WTC11 (cell line): ENCODE results near the gene EDIL3. TPM values are rescaled to one million over a fixed set of nuclear protein-coding genes. Genes with fewer than 3 reads are reported as not detected.

Experiments
- ATAC-seq: fragments of 200-7000 bp; cut with Tn5 transposase; 2 replicates; pipeline ENCODE4 v1.10.0; 2021; ENCODE audit warnings: mild to moderate bottlenecking, moderate library complexity
- CTCF ChIA-PET: fragments of 300-600 bp; sonication (Branson Sonifier 250); formaldehyde crosslinking; loops from one replicate; lab custom pipeline; 2021; ENCODE audit warnings: antibody characterized with exemption; lab: Charles Lee
- POLR2A ChIA-PET: fragments of 350-600 bp; sonication (Branson Sonifier 250); formaldehyde crosslinking; loops from one replicate; lab custom pipeline; 2021; ENCODE audit warnings: antibody characterized with exemption; lab: Charles Lee
- DNase-seq: peaks from one replicate; pipeline ENCODE4 v3.0.0; 2021; ENCODE audit warnings: low spot score
- H3K27ac Mint-ChIP-seq: 2 replicates; pipeline ENCODE4 v1.8.0; 2021; ENCODE audit warnings: mixed read lengths
- H3K27me3 Mint-ChIP-seq: 2 replicates; pipeline ENCODE4 v1.8.0; 2021; ENCODE audit warnings: low read depth, mild to moderate bottlenecking, moderate library complexity, mixed read lengths
- H3K36me3 Mint-ChIP-seq: 2 replicates; pipeline ENCODE4 v1.8.0; 2021; ENCODE audit warnings: mixed read lengths
- H3K4me1 Mint-ChIP-seq: 2 replicates; pipeline ENCODE4 v1.8.0; 2022; ENCODE audit warnings: mixed read lengths
- H3K4me3 Mint-ChIP-seq: 2 replicates; pipeline ENCODE4 v1.8.0; 2021; ENCODE audit warnings: mild to moderate bottlenecking, moderate library complexity, mixed read lengths
- H3K9me3 Mint-ChIP-seq: 2 replicates; pipeline ENCODE4 v1.8.0; 2021; ENCODE audit warnings: mixed read lengths
- ATF1 ChIP-seq: sonication (generic); formaldehyde crosslinking; IDR thresholded peaks from 2 replicates; pipeline ENCODE4 v1.8.1; 2023; ENCODE audit warnings: mild to moderate bottlenecking, moderate library complexity, missing genetic modification reagents
- CREB1 ChIP-seq: sonication (generic); formaldehyde crosslinking; IDR thresholded peaks from 2 replicates; pipeline ENCODE4 v1.8.0; 2023; ENCODE audit warnings: mild to moderate bottlenecking, missing genetic modification reagents
- FOXK1 ChIP-seq: sonication (generic); formaldehyde crosslinking; IDR thresholded peaks from 2 replicates; pipeline ENCODE4 v1.8.0; 2022; ENCODE audit warnings: mild to moderate bottlenecking, moderate library complexity, missing genetic modification reagents
- GABPB1 ChIP-seq: sonication (generic); formaldehyde crosslinking; IDR thresholded peaks from 2 replicates; pipeline ENCODE4 v1.8.1; 2023; ENCODE audit warnings: mild to moderate bottlenecking, missing genetic modification reagents
- GRHL2 ChIP-seq: fragments of 250-450 bp; sonication (Bioruptor Pico); IDR thresholded peaks from 2 replicates; pipeline ENCODE4 v1.8.0; 2022; ENCODE audit warnings: mild to moderate bottlenecking, moderate library complexity; ENCODE audit not compliant: insufficient replicate concordance, severe bottlenecking
- KAT7 ChIP-seq: sonication (generic); formaldehyde crosslinking; IDR thresholded peaks from 2 replicates; pipeline ENCODE4 v1.8.1; 2023; ENCODE audit warnings: missing genetic modification reagents, mild to moderate bottlenecking, borderline replicate concordance
- NFYB ChIP-seq: sonication (generic); formaldehyde crosslinking; conservative IDR thresholded peaks from 2 replicates; pipeline ENCODE4 v1.8.0; 2022; ENCODE audit warnings: low read depth, missing genetic modification reagents
- SMAD4 ChIP-seq: sonication (generic); formaldehyde crosslinking; IDR thresholded peaks from 2 replicates; pipeline ENCODE4 v1.8.0; 2022; ENCODE audit warnings: mild to moderate bottlenecking, missing genetic modification reagents
- TCF7 ChIP-seq: sonication (generic); formaldehyde crosslinking; IDR thresholded peaks from 2 replicates; pipeline ENCODE4 v1.8.0; 2022; ENCODE audit warnings: mild to moderate bottlenecking, low read depth, missing genetic modification reagents, moderate library complexity
- ZNF317 ChIP-seq: sonication (generic); formaldehyde crosslinking; IDR thresholded peaks from 2 replicates; pipeline ENCODE4 v1.8.1; 2023; ENCODE audit warnings: low read depth, mild to moderate bottlenecking, moderate library complexity, missing genetic modification reagents, borderline replicate concordance
- ZNF423 ChIP-seq: fragments of 250-450 bp; sonication (Bioruptor Pico); IDR thresholded peaks from 2 replicates; pipeline ENCODE4 v2.1.2; 2022; ENCODE audit warnings: mild to moderate bottlenecking, moderate library complexity
- total RNA-seq: library from RNA; stranded (reverse); gene quantifications from 3 replicates; pipeline ENCODE4 v1.2.3, GENCODE V29; 2021
- TF ChIP-seq, protein P1 (sequence below): fragments of 250-450 bp; sonication (Bioruptor Pico); IDR thresholded peaks from 2 replicates; pipeline ENCODE4 v1.9.0; 2021; ENCODE audit warnings: mild to moderate bottlenecking, borderline replicate concordance
- TF ChIP-seq, protein P2 (sequence below): sonication (generic); formaldehyde crosslinking; IDR thresholded peaks from 2 replicates; pipeline ENCODE4 v1.8.0; 2023; ENCODE audit warnings: missing genetic modification reagents, mild to moderate bottlenecking, borderline replicate concordance
- TF ChIP-seq, protein P3 (sequence below): sonication (generic); formaldehyde crosslinking; conservative IDR thresholded peaks from 2 replicates; pipeline ENCODE4 v1.8.1; 2022; ENCODE audit warnings: mild to moderate bottlenecking, missing genetic modification reagents
- TF ChIP-seq, protein P4 (sequence below): sonication (generic); formaldehyde crosslinking; IDR thresholded peaks from 2 replicates; pipeline ENCODE4 v1.8.1; 2023; ENCODE audit warnings: mild to moderate bottlenecking, moderate library complexity, missing genetic modification reagents

EDIL3 gene
- total RNA-seq, 1 experiment from 2014 or later, result 48.3 TPM

DNA sequence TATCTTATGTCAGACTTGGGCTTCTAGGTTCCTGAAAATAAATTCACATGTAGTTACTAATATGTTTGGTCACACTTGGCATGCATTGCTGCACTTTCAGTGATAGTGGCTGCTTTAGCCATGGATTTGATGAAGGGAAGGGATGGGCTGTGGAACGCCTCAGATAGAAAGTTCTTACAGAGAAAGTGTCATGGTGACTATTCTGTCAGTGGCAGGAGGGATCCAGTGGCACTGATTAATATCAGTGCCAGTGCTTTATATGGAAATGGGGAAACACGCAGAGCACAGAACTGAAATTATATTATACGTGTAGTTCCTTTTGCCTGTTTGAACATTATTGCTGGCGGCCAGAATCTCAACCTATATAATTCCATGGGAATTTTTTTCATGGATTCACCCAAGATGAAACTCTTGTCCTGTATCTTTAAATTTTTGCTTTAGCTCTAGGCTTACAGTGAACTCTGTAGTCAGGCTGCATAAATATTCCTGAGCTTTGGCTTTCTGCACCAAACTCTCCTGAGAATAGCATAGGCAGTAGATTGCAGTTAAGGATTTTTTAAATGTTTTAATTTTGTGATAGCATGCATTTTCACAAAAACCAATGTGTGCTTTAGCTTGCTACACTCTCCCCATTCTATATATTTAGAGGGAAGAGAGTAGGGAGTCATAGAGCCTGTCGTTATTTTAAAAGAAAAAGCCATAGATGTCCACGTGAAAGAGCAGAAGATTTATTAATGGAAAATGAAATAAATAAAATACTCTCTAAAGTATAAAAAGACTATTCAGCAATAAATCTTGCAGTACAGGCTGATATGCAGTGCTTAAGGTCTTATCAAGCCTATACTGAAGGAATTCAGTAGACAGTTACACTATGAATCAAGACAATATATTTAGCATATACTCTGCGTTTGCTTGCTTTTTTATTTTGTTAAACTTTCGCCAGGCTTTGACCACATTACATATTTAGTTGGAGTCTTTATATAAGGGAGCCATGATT, 98.7 kb downstream of the EDIL3 start (continued):
- TF ChIP-seq, protein P1, sequence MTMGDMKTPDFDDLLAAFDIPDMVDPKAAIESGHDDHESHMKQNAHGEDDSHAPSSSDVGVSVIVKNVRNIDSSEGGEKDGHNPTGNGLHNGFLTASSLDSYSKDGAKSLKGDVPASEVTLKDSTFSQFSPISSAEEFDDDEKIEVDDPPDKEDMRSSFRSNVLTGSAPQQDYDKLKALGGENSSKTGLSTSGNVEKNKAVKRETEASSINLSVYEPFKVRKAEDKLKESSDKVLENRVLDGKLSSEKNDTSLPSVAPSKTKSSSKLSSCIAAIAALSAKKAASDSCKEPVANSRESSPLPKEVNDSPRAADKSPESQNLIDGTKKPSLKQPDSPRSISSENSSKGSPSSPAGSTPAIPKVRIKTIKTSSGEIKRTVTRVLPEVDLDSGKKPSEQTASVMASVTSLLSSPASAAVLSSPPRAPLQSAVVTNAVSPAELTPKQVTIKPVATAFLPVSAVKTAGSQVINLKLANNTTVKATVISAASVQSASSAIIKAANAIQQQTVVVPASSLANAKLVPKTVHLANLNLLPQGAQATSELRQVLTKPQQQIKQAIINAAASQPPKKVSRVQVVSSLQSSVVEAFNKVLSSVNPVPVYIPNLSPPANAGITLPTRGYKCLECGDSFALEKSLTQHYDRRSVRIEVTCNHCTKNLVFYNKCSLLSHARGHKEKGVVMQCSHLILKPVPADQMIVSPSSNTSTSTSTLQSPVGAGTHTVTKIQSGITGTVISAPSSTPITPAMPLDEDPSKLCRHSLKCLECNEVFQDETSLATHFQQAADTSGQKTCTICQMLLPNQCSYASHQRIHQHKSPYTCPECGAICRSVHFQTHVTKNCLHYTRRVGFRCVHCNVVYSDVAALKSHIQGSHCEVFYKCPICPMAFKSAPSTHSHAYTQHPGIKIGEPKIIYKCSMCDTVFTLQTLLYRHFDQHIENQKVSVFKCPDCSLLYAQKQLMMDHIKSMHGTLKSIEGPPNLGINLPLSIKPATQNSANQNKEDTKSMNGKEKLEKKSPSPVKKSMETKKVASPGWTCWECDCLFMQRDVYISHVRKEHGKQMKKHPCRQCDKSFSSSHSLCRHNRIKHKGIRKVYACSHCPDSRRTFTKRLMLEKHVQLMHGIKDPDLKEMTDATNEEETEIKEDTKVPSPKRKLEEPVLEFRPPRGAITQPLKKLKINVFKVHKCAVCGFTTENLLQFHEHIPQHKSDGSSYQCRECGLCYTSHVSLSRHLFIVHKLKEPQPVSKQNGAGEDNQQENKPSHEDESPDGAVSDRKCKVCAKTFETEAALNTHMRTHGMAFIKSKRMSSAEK (CRISPR knock-in tag), result no peak

DNA sequence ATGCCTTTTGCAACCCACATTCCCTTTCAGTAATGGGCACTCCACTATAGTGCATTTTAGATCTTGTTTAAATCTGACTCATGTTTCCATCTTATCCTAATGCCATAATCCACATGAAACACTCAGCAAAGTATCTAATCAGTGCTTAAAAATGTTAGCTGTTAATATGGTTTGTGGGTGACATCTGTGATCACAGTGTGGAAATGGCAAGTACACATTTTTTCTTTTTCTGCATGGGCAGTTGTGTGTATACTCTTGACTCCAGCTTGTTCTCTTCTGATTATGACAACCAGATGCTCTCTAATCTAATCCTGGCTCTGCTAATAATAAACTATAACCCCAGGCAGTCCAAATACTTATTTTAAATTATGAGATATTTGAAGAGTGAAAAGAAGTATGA, 103.3 kb downstream of the EDIL3 start:
- ChIA-PET POLR2A (no interaction called here), CTCF (no interaction called here)
- DNase-seq, result no peak
- no peaks in the 10 kb centered on the region for H3K27me3 Mint-ChIP-seq
- H3K4me3 Mint-ChIP-seq, result no peak overlapping the region
- peaks cover 19% of the 10 kb centered on the region for H3K4me1 Mint-ChIP-seq
- no peak overlapping the region for H3K27ac Mint-ChIP-seq
- TF ChIP-seq ZNF317, result peak; percentile 74; the same call in 1 of the 2 replicates
- TF ChIP-seq, protein P2, sequence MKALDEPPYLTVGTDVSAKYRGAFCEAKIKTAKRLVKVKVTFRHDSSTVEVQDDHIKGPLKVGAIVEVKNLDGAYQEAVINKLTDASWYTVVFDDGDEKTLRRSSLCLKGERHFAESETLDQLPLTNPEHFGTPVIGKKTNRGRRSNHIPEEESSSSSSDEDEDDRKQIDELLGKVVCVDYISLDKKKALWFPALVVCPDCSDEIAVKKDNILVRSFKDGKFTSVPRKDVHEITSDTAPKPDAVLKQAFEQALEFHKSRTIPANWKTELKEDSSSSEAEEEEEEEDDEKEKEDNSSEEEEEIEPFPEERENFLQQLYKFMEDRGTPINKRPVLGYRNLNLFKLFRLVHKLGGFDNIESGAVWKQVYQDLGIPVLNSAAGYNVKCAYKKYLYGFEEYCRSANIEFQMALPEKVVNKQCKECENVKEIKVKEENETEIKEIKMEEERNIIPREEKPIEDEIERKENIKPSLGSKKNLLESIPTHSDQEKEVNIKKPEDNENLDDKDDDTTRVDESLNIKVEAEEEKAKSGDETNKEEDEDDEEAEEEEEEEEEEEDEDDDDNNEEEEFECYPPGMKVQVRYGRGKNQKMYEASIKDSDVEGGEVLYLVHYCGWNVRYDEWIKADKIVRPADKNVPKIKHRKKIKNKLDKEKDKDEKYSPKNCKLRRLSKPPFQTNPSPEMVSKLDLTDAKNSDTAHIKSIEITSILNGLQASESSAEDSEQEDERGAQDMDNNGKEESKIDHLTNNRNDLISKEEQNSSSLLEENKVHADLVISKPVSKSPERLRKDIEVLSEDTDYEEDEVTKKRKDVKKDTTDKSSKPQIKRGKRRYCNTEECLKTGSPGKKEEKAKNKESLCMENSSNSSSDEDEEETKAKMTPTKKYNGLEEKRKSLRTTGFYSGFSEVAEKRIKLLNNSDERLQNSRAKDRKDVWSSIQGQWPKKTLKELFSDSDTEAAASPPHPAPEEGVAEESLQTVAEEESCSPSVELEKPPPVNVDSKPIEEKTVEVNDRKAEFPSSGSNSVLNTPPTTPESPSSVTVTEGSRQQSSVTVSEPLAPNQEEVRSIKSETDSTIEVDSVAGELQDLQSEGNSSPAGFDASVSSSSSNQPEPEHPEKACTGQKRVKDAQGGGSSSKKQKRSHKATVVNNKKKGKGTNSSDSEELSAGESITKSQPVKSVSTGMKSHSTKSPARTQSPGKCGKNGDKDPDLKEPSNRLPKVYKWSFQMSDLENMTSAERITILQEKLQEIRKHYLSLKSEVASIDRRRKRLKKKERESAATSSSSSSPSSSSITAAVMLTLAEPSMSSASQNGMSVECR (CRISPR knock-in tag), result no peak
- no peaks in the 10 kb centered on the region for H3K36me3 Mint-ChIP-seq
- ATAC-seq, result no peak
- H3K9me3 Mint-ChIP-seq, result no peaks in the 10 kb centered on the region

DNA sequence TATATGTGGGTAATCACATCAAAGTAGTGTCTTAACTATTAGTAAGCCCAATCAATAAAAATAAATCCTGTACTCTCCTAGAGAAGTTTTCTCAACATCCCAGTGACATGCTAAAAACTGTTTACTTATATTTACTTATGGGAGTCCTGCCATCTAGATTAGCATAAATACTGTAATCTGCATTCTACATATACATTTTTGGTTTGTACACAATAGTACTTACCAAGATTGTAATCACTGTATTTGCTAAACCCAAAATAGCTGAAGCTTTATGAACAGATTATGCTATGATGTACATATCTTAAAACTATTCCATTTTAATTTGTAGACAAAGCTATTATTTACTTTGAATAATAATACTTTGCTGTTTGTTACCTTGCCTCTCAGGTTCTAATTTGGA, 105.4 kb downstream of the EDIL3 start:
- no peak for ATAC-seq
- Mint-ChIP-seq H3K9me3 (no peaks in the 10 kb centered on the region), H3K4me1 (peaks cover 34% of the 10 kb centered on the region), H3K27ac (no peak overlapping the region; the same call in 1 of the 2 replicates), H3K27me3 (no peaks in the 10 kb centered on the region), H3K4me3 (no peak overlapping the region), H3K36me3 (no peaks in the 10 kb centered on the region)
- ChIA-PET CTCF (no interaction called here), POLR2A (no interaction called here)
- DNase-seq, result no peak
- TF ChIP-seq FOXK1 (no peak), TCF7 (no peak), ATF1 (no peak), GABPB1 (CRISPR knock-in tag) (no peak), CREB1 (CRISPR knock-in tag) (no peak), ZNF423 (no peak), ZNF317 (no peak), KAT7 (CRISPR knock-in tag) (no peak), GRHL2 (CRISPR knock-in tag) (no peak), NFYB (no peak), SMAD4 (CRISPR knock-in tag) (no peak)
- TF ChIP-seq, protein P3, sequence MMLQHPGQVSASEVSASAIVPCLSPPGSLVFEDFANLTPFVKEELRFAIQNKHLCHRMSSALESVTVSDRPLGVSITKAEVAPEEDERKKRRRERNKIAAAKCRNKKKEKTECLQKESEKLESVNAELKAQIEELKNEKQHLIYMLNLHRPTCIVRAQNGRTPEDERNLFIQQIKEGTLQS (CRISPR knock-in tag), result no peak
- TF ChIP-seq, protein P1 (CRISPR knock-in tag), result no peak
- TF ChIP-seq, protein P4, sequence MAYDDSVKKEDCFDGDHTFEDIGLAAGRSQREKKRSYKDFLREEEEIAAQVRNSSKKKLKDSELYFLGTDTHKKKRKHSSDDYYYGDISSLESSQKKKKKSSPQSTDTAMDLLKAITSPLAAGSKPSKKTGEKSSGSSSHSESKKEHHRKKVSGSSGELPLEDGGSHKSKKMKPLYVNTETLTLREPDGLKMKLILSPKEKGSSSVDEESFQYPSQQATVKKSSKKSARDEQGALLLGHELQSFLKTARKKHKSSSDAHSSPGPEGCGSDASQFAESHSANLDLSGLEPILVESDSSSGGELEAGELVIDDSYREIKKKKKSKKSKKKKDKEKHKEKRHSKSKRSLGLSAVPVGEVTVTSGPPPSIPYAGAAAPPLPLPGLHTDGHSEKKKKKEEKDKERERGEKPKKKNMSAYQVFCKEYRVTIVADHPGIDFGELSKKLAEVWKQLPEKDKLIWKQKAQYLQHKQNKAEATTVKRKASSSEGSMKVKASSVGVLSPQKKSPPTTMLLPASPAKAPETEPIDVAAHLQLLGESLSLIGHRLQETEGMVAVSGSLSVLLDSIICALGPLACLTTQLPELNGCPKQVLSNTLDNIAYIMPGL, result no peak
